Stimulated activated CD8-positive, alpha-beta memory T cell treated with anti-CD3 and anti-CD28 coated beads, Interleukin-7, amount 100 ng/mL, for 4 hours (primary cell): ENCODE data around the gene EHMT1.

Source experiments
- DNase-seq, 2 donors: peaks; one replicate each; pipeline ENCODE4 v3.0.0-alpha.2; 2020; ENCODE audit warnings: low read depth in 2 of 2

The EHMT1 gene

DNA sequence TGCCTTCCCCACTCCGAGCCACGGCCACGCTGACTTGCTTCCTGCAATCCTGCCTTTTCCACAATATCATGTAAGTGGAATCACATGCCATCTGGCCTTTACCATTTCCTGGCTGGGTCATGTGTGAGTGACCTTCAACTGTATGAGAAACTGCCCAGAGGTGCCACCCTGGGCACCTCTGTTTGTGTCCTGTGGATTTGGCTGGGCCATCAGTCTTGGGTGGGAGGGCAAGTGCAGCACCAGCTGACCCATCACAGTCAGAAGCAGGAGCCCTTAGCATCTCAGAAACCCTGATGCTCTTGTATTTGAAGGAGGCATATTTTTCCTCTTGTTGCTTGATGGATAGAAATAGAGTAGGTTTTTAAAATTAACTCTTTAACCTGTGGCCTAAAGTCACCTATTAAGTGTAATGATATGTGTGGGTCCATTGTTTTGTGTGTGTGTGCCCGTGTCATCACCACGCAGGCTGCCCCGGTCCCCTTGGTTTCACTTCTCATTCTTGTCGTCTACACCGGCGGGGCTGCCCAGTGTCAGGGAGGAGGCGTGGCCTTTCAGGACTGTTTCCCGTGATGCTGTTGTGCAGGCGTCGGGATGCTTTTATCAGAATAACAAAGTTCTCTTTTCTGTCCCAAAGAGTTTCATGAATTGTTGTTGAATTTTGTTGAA lies 206.7 kb downstream of the EHMT1 start:
- DNase-seq: no peak

DNA sequence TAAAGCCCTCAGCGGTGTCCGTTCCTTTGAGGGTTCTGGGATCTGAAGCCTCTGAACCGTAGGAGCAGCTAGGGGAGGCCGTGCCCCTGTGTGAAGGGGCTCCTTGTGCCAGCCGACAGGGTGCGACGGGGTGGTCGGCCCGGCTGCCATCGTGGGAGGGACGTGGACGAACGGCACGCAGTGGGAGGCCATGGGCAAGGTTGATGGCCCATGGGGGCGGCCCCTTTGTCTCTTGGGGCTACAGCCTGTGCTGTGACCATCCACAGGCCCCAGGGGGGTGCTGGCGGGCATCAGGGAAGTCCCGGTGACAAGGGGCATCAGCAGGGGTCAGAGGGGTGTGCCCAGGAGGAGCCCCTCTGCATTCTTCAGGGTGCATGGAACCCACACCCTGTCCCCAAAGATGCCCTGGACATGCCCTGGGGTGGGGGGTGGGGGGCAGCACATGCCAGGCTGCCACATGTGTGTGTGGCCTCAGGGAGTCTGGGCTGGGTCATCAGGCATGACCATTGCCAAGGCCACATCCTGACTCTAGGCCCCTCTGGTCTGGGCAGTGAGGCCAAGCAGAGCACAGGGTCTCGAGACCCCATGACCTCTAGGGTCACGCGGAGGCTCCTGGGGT lies 209.2 kb downstream of the EHMT1 start:
- DNase-seq: no peak

DNA sequence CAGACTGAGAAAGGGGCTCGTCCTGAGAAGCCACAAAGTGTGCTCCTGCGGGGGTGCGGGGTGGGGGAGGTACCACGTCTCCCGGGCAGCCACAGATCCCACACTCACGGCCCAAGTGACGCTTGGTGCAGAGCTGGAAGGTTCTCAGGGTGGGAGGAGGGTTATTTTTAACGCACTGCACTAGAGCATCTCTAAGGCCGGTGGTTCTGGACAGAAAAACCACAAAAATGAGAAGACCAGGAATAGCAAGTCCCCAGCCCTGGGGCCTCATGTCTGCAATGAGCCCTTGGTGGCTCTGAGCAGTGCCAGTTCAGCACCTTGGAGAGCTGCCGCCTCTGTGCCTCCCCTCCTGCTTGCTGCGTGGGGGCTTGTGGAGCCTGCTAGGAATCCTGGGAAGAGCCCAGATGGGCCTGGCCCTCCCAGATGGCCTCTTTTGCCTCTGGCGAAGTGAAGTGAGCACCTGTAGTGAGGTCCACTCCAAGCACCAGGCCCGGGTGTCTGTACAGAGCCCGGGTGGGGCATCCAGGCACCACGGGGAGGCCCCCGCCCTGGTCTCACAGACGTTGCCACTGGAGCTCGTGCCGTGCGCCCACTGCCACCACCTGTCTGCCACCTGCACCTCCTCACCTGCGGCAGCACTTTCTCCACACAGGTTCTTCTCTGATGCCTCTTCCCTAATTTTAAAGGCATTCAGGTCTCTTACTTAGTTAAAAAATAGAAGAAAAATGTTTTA lies 209.9 kb downstream of the EHMT1 start:
- no peak for DNase-seq

DNA sequence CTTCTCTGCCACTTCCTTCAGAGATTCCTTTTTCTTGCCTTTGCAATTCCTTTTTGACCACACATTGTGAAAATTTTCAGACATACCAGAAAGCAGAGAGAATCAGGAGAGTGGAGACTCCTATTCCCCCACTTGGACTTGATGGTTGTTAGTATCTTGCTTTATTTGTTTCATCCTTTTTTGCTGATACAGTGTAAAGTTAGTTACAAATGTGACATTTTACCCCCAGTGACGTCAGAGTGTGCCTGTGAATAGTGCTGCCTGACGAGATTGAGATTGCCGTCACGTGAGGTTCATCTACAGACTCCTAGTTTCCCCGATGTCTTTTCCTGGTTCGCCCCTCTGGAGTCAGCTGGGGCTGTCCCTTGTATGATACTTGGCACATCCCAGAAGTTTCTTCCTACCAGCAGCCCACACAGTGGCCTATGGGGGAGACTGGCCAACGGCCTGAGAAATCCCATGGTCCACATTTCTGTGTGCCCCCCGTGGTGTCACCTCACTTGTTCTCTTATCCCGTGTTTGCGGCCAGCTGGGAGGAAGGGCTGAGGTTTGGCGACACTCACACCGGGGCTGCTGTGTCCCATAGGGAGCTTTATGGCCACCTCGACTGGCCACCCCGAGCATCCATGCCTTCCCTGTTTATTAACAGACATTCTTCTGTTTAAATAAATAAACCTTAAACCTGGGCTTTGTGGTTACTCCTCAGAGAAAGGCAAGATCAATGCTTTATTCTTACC lies 210.6 kb downstream of the EHMT1 start:
- DNase-seq: no peak

DNA sequence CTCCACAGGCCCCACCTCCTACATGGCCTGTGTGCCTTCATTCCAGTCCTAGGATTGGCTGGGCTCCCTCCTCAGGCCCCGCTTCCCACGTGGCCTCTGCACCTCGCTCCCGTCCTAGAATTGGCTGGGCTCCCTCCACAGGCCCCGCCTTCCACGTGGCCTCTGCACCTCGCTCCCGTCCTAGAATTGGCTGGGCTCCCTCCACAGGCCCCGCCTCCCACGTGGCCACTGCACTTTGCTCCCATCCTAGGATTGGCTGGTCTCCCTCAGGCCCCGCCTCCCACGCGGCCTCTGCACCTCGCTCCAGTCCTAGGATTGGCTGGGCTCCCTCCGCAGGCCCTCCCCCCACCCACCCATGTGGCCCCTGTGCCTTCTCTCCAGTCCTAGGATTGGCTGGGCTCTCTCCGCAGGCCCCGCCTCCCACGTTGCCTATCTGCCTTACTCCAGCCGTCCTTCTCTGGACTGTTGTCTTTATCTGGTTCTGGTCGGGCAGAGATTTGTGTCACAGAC lies 213.4 kb downstream of the EHMT1 start:
- DNase-seq: no peak

DNA sequence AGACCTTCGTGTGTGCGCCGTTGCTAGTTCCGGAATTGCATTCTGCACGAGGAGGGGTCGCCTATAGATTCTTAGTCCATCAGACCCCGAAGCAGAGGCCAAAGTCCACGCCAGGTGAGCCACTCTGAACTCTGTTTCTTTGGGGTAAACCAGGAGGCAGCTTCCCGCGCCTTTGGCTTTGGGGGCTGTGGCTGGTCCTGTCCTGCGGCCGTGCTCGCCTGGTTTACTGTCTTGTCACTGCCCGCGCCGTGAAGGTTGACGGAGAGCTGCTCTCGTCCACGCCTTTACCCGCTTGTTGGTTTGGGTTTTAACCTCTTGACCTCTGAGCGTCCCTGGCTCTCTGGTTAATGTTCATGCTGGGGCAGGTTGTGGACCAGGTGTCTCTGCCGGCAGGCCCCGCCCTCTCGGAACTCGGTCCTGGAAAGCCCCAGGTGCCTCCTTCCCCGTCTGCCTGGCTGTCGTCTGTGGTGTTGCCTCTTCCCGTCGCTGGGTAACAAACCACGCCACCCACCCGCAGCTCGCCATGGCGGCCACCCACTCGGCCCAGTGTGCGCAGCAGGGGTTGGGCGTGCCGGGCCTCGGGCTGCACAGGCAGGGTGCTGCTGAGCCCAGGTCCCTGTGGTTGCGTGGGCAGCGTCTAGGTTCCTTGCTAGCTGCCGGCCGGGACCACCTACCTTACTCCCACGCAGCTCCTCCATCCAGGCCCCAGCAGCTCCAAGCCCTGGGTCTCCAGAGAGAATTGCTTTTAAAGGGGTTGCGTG lies 214.2 kb downstream of the EHMT1 start:
- no peak for DNase-seq

DNA sequence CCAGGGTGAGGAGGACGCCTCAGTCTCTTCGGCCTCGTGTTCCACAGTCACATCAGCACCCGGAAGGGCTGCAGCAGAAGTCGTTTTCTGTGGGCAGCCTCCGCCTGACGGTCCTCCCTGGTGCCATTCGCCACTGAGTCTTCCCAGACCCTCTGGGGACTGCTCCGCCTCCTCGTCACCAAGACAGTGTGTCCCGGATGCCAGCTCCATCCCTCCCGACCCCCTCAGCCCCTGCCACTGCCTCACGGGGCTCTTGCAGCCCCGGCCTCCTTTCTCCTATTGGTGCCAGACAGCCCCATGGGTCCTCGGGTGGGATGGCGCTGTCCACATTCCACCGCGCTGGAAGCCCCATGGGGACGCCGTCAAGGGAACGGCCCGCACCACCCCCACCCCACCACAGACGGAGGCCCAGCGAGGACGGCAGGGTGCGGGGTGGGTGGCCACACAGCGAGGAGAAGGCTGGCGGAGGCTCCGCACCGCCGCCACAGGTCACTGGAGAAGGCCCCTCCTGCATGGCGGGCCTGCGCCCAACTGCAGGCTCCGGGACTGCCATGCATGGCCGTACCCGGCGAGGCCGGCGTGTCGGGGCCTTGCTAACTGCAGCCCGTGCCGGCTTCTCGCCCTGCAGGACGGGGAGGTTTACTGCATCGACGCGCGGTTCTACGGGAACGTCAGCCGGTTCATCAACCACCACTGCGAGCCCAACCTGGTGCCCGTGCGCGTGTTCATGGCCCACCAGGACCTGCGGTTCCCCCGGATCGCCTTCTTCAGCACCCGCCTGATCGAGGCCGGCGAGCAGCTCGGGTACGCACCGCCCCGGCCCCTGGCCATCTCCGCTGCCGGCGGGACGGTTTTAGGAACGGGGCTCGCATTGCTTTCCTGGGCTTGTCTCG lies 215.2 kb downstream of the EHMT1 start:
- no peak for DNase-seq

DNA sequence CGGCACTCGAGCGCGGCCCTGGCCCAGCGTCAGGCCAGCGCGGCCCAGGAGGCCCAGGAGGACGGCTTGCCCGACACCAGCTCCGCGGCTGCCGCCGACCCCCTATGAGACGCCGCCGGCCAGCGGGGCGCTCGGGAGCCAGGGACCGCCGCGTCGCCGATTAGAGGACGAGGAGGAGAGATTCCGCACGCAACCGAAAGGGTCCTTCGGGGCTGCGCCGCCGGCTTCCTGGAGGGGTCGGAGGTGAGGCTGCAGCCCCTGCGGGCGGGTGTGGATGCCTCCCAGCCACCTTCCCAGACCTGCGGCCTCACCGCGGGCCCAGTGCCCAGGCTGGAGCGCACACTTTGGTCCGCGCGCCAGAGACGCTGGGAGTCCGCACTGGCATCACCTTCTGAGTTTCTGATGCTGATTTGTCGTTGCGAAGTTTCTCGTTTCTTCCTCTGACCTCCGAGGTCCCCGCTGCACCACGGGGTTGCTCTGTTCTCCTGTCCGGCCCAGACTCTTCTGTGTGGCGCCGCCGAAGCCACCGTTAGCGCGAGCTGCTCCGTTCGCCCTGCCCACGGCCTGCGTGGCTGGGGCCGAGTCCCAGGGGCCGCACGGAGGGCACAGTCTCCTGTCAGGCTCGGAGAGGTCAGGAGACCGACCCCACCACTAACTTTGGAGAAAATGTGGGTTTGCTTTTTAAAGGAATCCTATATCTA lies 216.2 kb downstream of the EHMT1 start:
- no peak for DNase-seq

DNA sequence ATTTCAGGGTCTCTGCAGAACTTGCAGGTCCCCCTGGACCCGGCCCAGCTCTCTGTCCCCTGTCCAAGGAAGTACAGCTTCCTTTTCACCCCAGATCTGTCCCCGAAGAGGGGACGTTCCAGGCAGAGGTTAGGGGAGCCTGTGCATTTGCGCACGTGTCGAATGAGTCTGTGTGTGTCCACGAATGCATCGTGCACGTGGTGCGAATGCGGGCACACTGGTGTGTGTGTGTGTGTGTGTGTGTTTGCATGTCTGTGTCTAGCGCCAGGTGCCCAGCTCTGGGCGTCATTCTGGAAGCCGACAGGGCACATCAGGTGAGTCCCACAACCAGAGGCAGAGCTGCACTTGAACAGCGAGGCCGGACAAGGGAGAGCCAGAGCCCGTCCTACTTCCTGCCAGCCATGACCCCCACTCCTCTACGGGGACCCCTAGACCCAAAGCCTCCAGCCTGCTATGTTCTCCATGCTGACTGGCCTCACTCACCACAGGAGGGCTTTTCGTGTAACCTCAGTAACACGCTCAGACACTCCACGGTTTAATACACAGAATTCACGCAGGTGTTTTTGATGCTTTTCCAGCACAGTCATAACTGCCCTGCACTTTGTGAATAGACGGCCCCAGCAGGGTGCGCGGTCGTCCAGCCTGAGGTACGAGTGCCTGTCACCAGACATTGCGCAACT lies 217.5 kb downstream of the EHMT1 start:
- DNase-seq: no peak

DNA sequence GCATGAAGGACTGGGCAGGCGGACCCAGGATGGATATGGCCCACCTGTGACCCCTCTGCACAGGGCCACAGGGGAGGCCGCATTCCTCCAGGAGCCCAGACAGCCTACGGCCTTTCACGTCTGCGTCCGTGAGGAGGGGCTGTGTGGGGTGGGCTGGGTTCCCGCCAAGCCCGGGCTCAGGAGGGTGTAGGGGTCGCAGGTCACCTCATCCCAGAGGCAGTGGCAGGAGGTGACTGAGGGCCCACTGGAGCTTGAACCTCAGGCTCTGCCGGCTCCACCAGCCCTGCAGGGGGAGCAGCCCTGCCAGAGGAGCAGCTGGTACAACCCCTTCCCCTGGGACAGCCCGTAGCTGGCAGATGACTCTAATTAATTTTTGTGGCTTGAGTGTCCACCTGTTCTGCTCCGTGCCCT lies 218.0 kb downstream of the EHMT1 start:
- no peak for DNase-seq

DNA sequence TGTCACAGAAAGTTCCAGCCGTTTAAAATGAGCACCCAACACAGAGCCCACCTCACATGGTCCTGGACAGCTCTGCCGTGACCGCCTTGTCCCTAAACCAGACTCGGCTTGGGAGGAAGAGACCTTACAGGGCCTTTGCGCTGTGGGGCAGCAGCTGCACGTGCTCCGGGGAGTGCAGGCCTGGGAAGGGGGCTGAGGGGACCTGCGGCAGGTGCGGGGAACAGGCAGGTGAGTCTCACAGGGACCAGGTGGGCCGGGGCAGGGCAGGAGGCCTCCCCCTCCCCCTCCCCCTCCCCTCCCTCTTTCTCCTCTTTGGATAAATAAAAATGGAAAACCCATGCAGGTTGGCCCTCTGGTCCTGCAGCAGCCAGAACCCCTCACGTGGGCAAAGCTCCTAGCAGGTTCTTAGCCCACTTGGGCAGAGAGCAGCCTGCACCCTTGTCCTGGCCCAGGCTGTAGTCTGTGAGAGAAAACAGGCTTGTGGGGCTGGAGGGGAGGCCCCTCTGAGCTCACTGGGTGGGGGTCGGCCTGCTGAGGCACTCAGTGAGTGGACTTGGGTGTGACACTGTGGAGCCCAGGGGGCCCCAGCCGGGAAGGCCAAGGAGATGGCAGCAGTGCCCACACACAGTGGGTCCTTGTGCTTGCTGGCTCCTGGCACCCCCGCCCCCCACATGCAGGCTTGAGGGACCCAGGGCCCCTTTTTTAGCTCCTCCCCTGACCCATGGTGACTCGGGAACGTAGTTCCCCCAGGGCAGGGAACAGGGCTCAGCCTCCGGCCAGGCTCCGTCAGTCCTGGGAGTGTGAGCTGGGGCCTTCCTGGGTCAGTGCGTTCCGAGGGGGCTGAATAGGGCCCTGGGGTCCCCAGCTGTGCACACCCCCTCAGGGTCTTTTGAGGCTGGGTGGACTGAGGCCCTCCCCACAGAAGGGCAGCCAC lies 218.8 kb downstream of the EHMT1 start:
- DNase-seq: no peak

DNA sequence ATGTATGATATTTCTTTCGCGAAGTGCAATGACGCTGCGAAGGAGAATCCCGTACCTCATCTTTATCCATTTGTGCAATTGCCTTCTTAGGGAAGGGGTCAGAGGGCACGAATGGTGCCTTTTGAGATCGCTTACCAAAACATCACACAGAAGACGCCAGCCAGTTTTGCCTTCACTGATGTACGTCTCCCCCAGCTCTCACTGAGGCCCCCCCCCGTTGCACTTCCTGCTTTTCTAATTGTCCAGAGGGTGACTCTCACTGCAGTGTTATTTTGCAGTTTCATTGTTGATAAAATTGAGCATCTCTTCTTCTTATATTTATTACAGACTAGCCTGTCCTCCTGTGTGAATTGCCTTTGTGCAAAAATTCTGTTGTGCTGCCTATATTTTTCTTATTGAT lies 219.8 kb downstream of the EHMT1 start:
- no peak for DNase-seq

DNA sequence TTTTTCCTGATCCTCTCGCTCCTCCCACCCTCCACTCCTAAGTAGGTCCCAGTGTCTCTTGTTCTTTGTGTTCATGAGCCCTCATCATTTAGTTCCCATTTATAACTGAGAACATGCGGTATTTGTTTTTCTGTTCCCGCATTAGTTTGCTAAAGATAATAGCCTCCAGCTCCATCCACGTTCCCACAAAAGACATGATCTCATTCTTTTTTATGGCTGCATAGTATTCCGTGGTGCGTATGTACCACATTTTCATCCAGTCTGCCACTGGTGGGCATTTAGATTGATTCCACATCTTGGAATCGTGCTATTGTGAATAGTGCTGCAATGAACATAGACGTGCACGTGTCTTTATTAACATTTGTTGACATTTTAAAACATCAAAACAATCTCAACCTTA lies 224.6 kb downstream of the EHMT1 start:
- no peak for DNase-seq

DNA sequence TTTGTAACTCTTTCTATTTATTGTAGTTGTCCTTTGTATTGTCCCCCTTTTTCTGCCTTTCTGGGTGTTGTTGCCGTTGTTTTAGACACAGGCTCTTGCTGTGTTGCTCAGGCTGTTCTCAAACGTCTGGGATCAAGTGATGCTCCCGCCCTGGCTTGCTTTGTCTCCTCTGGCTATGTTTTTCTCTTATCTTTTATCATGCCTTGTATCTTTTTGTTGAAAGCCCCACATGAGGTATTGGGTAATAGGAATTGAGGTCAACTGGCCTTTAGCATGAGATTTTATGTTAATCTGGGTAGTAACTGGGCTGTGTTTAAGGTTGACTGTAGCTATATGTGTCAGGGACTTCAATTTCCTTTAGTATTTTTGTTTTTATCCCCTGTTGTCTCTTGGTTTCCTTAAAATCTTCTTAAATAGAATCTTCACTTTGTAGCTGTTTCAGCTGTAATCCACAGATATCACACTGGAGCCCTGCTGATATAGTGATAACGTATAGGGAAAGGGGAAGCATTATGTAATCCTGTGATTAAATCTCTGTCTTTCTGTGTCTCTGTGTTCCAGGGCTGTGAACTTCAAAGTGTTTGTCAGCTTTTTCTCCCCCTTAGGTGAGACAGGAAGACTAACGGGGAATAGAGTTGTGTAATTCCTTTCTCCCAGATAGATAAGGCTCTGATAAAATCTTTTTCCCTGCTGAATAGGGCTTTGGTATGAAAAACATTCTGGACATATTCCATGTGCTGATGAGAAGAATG lies 232.9 kb downstream of the EHMT1 start:
- no peak for DNase-seq

DNA sequence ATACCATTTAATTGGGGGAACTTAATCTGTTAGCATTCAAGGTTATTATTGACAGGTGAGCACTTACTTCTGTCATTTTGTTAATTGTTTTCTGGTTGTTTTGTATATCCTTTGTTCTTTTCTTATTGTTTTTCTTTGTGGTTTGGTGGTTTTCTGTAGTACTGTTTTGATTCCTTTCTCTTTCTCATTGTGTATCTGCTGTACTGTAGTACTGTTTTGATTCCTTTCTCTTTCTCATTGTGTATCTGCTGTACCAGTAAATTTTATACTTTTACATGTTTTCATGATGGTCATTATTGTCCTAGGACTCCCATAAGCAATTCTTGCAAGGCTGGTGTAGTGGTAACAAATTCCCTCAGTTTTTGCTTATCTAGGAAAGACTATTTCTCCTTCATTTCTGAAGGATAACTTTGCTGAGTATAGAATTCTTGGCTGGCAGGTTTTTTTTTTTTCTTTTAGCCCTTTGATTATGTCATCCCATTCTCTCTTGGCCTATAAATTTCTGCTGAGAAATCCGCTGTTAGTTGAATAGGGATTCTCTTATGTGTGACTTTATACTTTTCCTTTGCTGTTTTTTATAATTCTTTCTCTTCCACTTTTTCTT lies 234.7 kb downstream of the EHMT1 start:
- DNase-seq: no peak

DNA sequence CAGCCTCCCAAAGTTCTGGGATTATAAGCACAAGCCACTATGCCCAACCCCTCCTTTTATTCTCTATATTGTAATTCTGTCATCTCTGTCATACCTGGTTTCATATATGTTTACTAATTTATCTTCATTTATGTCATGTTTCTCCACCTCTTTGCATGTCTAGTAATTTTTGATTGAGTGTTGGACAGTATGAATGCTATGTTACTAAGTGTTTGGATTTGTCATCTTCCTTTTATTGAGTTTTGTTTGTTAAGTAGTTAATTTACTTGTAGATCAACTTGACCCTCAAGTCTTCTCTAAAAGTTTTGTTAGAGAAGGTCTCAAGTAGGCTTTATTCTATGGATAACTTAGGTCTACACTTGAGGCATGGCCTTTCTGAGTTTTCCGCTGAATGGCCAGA lies 241.6 kb downstream of the EHMT1 start:
- no peak for DNase-seq

DNA sequence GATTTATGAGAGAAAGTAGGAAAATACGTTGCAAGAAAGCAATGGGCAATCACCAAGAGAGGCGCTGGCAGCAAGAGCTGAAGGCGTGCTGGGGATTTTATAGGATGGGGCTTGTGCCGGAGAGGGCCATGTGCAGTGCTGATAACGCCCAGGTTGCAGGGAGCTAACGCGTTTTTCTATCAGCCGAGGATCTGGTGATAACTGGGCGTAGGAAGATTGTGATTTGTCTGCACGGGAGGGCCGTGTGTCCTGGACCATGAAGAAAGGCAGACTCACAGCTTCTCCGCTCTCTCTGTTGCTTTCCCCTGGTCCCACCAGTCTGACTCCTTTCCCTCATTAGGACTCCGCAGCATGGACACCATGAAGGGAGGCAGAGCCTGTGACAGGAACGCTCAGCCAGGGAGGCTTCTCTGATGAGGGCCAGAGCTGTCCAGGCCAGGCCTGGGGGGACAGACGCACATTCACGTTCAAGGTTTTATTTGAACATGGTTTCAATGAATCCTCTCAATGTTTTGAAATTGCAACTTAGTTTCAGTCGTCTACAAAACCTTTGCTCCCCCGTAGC lies 246.9 kb downstream of the EHMT1 start:
- DNase-seq: no peak
